ENCODE results near the gene SCARB1.

DNA sequence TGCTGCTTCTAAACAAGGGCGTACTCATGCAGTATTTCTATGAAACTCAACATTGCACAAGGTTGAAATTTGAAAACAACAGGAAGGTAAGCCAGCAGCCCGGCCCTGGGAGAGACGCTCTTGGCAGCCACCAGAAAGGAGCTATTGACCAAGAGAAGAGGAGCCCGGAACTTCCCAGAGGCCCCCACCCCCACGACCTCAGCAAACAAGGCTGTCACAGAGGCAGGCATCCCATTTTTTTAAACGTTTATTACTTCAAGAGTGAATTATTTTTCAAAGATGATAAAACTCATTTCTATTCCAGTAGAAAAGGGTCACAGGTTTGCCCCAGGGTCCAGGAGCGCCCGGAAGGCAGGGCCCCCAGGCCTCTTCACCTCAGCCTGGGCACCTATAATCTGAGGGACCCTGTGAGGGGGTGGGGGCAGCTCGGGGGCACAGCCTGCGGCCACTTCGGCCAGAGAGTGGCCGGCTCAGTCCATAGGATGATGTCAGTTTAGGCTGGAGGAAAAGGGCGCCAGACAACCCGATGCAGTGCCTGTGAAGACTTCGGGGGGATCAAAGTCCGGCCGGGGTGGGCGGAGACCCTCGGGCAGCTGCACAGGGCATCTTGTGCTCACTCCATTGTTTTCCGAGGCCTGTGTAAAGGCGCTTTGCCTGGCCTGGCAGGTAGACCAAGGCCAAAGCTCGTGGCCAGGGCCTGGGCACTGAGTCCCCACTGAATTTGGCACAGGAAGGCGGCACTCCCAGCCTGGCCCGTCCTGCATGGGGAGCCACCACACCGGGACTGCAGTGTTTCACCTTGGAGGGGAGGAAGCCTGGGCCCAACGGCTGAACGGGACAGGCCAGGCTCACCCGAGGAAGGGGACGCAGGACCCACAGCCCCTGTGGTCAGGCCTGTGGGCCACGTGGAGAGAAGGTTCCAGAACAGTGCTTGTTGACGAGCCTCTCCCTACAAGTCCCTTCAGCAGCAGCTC lies 86.0 kb downstream of the SCARB1 start:
- TF ChIP-seq, protein P1, sequence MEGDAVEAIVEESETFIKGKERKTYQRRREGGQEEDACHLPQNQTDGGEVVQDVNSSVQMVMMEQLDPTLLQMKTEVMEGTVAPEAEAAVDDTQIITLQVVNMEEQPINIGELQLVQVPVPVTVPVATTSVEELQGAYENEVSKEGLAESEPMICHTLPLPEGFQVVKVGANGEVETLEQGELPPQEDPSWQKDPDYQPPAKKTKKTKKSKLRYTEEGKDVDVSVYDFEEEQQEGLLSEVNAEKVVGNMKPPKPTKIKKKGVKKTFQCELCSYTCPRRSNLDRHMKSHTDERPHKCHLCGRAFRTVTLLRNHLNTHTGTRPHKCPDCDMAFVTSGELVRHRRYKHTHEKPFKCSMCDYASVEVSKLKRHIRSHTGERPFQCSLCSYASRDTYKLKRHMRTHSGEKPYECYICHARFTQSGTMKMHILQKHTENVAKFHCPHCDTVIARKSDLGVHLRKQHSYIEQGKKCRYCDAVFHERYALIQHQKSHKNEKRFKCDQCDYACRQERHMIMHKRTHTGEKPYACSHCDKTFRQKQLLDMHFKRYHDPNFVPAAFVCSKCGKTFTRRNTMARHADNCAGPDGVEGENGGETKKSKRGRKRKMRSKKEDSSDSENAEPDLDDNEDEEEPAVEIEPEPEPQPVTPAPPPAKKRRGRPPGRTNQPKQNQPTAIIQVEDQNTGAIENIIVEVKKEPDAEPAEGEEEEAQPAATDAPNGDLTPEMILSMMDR (IDR thresholded peaks at IDR 0.05 in 2 of 3, conservative IDR thresholded peaks at IDR 0.05 in 1 of 3; ENCODE audit: insufficient read depth in 2 of 3, low read depth in 1 of 3, low read length in 3 of 3), result no peak
- no peak for TF ChIP-seq IRF9 (tag; IDR thresholded peaks at IDR 0.05)
- TF ChIP-seq, protein P2, sequence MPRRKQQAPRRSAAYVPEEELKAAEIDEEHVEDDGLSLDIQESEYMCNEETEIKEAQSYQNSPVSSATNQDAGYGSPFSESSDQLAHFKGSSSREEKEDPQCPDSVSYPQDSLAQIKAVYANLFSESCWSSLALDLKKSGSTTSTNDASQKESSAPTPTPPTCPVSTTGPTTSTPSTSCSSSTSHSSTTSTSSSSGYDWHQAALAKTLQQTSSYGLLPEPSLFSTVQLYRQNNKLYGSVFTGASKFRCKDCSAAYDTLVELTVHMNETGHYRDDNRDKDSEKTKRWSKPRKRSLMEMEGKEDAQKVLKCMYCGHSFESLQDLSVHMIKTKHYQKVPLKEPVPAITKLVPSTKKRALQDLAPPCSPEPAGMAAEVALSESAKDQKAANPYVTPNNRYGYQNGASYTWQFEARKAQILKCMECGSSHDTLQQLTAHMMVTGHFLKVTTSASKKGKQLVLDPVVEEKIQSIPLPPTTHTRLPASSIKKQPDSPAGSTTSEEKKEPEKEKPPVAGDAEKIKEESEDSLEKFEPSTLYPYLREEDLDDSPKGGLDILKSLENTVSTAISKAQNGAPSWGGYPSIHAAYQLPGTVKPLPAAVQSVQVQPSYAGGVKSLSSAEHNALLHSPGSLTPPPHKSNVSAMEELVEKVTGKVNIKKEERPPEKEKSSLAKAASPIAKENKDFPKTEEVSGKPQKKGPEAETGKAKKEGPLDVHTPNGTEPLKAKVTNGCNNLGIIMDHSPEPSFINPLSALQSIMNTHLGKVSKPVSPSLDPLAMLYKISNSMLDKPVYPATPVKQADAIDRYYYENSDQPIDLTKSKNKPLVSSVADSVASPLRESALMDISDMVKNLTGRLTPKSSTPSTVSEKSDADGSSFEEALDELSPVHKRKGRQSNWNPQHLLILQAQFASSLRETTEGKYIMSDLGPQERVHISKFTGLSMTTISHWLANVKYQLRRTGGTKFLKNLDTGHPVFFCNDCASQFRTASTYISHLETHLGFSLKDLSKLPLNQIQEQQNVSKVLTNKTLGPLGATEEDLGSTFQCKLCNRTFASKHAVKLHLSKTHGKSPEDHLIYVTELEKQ (CRISPR knock-in tag; IDR thresholded peaks at IDR 0.05), result no peak
- no peak for TF ChIP-seq SMC3 (conservative IDR thresholded peaks at IDR 0.05; ENCODE audit: insufficient read depth, low read depth, low read length)
